MG63 (cell line): ENCODE results near the gene CDH2. TPM values are rescaled to one million over a fixed set of nuclear protein-coding genes. Genes with fewer than 3 reads are reported as not detected.
"Not testable (repeated sequence)": the region's sequence is repeated elsewhere in the genome, so short reads cannot be mapped to it uniquely, and the experiment has no call there.

ENCODE experiments used
- DNase-seq: peaks from one replicate; pipeline ENCODE4 v3.0.0-alpha.2; 2020
- H3K27me3 ChIP-seq: fragments of 250-450 bp; sonication (Bioruptor Pico); 2 replicates; pipeline ENCODE4 v1.5.1; 2020; ENCODE audit warnings: mild to moderate bottlenecking, moderate library complexity
- H3K36me3 ChIP-seq: fragments of 250-450 bp; sonication (Bioruptor Pico); 2 replicates; pipeline ENCODE4 v1.5.1; 2020; ENCODE audit warnings: mild to moderate bottlenecking, moderate library complexity
- H3K4me3 ChIP-seq: fragments of 250-450 bp; sonication (Bioruptor Pico); 2 replicates; pipeline ENCODE4 v1.5.1; 2020; ENCODE audit warnings: mild to moderate bottlenecking, moderate library complexity
- H3K9me3 ChIP-seq: fragments of 250-450 bp; sonication (Bioruptor Pico); 2 replicates; pipeline ENCODE4 v1.5.1; 2020; ENCODE audit warnings: mild to moderate bottlenecking, moderate library complexity
- total RNA-seq: library from RNA; depleted of rRNA; stranded (reverse); fragments of >200 nt; shearing (Covaris generic); gene quantifications from 2 replicates; pipeline ENCODE4 v1.2.3, GENCODE V29; 2014; ENCODE audit warnings: low replicate concordance

CDH2 gene
- total RNA-seq, 1 experiment from 2014 or later: 19.8 TPM

- Histone ChIP-seq H3K36me3 (no peaks in the 10 kb centered on the region), H3K4me3 (no peak overlapping the region), H3K27me3 (no peaks in the 10 kb centered on the region), H3K9me3 (no peaks in the 10 kb centered on the region)
- no peak for DNase-seq
Observed at GRCh38 chr18:27964811-27965210, 212.1 kb downstream of the CDH2 start.

DNA sequence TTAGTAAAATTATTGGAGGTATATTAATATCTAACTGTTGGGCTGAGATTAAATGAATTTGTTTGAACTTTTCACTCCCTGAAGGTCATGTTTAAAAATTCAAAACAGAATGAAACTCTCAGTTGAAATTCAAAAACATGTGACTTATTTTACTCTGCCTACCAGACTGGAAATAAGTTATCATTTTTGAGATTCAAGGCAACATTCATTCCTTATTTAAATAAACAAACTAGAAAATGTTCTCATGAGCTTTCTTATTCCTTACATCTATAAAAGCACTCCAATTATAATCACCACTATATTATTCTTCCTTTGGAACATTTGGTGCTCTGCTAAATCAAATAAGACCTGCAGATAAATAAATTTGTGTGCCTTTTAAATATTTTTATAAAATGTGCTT lies 217.8 kb downstream of the CDH2 start:
- DNase-seq: no peak
- no peaks in the 10 kb centered on the region for H3K9me3 ChIP-seq
- no peaks in the 10 kb centered on the region; the same call in none of the 2 replicates for H3K36me3 ChIP-seq
- no peaks in the 10 kb centered on the region for H3K27me3 ChIP-seq
- H3K4me3 ChIP-seq: no peak overlapping the region

DNA sequence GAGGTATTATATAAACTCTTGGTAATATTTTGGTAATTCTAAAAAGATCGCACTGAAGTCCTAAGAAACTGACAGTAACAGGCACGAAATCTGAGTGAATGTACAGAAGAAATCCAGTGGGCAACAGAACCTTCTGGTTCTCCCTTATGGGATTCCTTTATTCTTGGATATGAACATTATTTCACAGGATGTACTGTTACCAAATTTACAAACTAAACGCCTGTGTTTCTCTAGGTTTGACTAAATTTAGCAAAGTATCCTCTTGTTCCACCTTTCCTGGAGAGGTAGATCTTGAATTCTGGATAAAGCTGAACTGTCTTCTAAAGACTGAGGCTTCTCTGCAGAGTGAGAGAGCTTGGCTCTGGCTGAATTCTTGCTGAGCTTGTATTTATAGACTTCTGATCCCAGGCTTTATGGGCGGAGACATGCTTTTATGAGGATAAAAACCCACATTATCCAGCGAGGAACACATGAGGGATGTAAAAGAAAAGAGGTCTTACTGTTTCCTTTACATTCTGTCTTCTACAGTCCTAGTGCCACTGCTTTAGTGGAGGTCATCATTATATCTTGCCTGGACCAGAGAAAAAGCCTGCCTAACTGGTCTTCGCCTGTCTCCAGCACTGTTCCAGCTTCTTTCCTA lies 220.8 kb downstream of the CDH2 start:
- Histone ChIP-seq H3K27me3 (no peaks in the 10 kb centered on the region), H3K9me3 (no peaks in the 10 kb centered on the region), H3K36me3 (no peaks in the 10 kb centered on the region; the same call in none of the 2 replicates), H3K4me3 (no peak overlapping the region)
- no peak for DNase-seq

GRCh38 chr18:27954226-27954625 lies 222.7 kb downstream of the CDH2 start:
- Histone ChIP-seq H3K4me3 (no peak overlapping the region), H3K9me3 (no peaks in the 10 kb centered on the region), H3K36me3 (no peaks in the 10 kb centered on the region; the same call in none of the 2 replicates), H3K27me3 (no peaks in the 10 kb centered on the region)
- peak; percentile 1 for DNase-seq

GRCh38 chr18:27952741-27953140 lies 224.2 kb downstream of the CDH2 start:
- no peak for DNase-seq
- Histone ChIP-seq H3K36me3 (no peaks in the 10 kb centered on the region; the same call in none of the 2 replicates), H3K4me3 (no peak overlapping the region), H3K27me3 (no peaks in the 10 kb centered on the region), H3K9me3 (no peaks in the 10 kb centered on the region)

DNA sequence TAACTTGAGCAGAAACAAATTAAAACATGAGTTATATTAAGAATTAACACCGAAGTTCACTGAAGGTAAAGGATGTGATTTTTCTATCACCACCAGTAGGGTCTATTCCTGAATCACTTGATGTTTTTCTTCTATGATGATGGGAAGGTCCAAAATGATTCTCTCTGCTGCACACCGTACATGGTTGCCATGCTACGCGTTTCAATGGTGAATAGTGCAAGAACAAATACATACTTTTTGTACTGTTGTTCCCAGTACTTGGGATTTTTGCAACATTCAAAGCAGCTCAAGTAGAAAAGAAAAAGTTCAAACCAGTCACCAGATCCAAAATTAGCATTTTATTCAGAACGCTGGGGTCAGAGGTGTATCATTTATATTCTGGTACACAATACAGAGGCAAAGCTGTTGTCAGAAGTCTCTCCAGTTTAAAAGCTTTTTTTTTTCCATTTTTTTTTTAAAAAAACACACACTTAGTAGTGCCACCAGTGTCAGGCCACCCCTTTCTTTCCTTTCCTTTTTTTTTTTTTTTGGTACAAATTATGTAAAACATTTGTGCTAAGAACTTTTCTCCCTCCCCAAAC lies 226.2 kb downstream of the CDH2 start:
- no peaks in the 10 kb centered on the region for H3K27me3 ChIP-seq
- no peak overlapping the region for H3K4me3 ChIP-seq
- DNase-seq: no peak
- no peaks in the 10 kb centered on the region; the same call in none of the 2 replicates for H3K36me3 ChIP-seq
- H3K9me3 ChIP-seq: no peaks in the 10 kb centered on the region

DNA sequence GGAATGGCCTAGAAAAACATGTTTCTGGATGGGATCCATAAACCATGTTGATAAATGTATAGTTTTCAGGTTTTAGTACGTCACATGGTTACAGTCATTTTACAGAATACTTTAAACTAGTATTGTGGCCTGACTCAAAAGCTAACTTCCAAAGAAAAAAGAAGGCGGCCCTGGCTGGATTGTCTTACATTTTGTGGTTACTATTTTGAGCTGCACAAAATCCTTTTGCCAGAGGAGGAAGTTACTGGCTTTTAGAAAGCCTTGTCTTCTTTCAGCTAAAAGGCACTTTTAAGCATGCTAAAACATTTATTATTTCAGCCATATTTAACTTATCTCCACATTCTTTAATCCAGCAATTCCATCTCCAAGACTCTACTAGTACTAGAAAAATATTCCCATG lies 227.9 kb downstream of the CDH2 start:
- no peak for DNase-seq
- H3K27me3 ChIP-seq: no peaks in the 10 kb centered on the region
- H3K36me3 ChIP-seq: no peaks in the 10 kb centered on the region; the same call in none of the 2 replicates
- H3K9me3 ChIP-seq: no peaks in the 10 kb centered on the region
- H3K4me3 ChIP-seq: no peak overlapping the region

DNA sequence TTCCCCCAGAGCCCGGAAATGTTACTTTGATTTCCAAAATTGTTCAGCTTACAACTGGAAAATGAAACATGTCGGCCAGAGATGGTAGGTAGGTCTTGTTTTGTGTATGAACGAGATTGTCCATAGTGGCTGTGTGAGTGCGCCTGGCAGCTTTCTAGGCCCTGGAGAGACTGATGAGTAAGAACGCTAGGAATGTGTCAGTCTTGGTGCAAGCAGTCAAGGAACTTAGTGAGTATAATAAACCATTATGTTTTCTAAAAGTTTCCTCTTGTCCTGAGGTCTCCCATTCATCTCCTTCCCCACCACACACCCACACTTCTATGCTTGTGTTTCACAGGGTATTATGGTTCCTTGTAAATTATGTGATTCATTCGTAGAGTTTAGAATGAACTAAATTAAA lies 234.2 kb downstream of the CDH2 start:
- Histone ChIP-seq H3K27me3 (no peaks in the 10 kb centered on the region), H3K4me3 (no peak overlapping the region), H3K9me3 (no peaks in the 10 kb centered on the region), H3K36me3 (no peaks in the 10 kb centered on the region)
- no peak for DNase-seq

DNA sequence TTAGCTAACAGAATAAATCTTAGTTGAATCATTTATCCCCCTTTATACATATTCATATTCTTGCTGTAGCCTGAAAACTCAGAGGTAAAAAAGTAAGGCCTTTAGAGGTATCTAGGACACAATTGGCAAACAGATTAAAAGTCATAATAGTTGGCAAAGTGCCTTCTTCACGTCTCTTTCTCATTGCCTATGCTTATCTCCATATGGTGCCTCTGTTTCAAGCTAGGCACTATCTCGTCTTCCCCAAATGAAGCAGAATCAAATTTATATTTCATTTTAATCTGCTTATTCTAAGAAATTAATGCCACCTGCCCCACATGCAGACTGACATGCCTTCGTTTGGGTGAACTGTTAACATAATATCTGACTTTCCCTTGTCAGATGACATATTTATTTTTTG lies 245.4 kb downstream of the CDH2 start:
- no peaks in the 10 kb centered on the region for H3K27me3 ChIP-seq
- no peak for DNase-seq
- no peak overlapping the region for H3K4me3 ChIP-seq
- no peaks in the 10 kb centered on the region for H3K36me3 ChIP-seq
- no peaks in the 10 kb centered on the region for H3K9me3 ChIP-seq

DNA sequence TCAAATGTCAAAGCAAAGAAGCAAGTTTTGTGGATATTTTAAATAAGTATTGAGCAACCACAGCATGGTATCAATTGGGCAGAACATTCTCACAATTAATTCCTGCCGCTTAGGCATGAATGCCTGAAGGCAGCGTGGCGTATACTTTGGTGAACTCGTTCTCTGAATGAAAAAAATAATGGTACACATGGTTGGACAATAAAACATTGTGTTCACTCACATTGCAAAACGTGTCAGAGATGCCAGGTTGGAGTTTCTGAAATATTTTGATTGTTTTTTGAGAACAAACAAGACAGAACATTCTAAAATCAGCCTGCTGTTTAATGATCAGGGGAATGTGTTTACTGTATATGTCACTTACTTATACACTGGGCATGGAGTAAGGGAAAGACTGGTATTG lies 254.2 kb downstream of the CDH2 start:
- H3K9me3 ChIP-seq: no peaks in the 10 kb centered on the region
- DNase-seq: no peak
- no peak overlapping the region for H3K4me3 ChIP-seq
- H3K36me3 ChIP-seq: no peaks in the 10 kb centered on the region
- H3K27me3 ChIP-seq: no peaks in the 10 kb centered on the region

GRCh38 chr18:27921904-27922751 lies 254.8 kb downstream of the CDH2 start:
- Histone ChIP-seq H3K9me3 (no peaks in the 10 kb centered on the region), H3K36me3 (no peaks in the 10 kb centered on the region), H3K4me3 (no peak overlapping the region), H3K27me3 (no peaks in the 10 kb centered on the region)
- DNase-seq: no peak

GRCh38 chr18:27921392-27921791 lies 255.5 kb downstream of the CDH2 start:
- Histone ChIP-seq H3K27me3 (no peaks in the 10 kb centered on the region), H3K4me3 (no peak overlapping the region), H3K36me3 (no peaks in the 10 kb centered on the region), H3K9me3 (no peaks in the 10 kb centered on the region)
- DNase-seq: no peak

GRCh38 chr18:27920836-27921235 lies 256.1 kb downstream of the CDH2 start:
- H3K27me3 ChIP-seq: no peaks in the 10 kb centered on the region
- H3K9me3 ChIP-seq: no peaks in the 10 kb centered on the region
- H3K36me3 ChIP-seq: no peaks in the 10 kb centered on the region
- DNase-seq: no peak
- H3K4me3 ChIP-seq: no peak overlapping the region

- not testable (repeated sequence) for DNase-seq, H3K9me3 ChIP-seq, H3K36me3 ChIP-seq, H3K27me3 ChIP-seq, H3K4me3 ChIP-seq
Observed at GRCh38 chr18:27906189-27906588, 270.7 kb downstream of the CDH2 start.

DNA sequence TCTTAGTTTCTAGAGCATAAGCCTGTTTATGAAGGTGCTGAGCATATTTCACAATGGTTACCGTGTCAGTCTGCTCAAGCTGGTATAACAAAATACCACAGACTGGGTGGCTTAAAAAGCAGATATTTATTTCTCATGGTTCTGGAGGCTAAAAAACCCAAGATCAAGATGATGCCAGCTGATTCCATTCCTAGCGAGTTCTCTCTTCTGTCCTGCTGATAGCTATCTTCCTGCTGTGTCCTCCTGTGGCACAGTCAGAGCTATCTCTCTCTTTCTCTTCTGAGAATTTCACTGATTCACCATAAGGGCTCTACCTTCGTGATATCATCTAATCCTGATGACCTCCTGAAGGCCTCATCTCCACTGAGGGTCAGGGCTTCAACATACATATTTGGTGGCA lies 273.0 kb downstream of the CDH2 start:
- Histone ChIP-seq H3K27me3 (no peaks in the 10 kb centered on the region), H3K9me3 (no peaks in the 10 kb centered on the region), H3K36me3 (no peaks in the 10 kb centered on the region), H3K4me3 (no peak overlapping the region)
- DNase-seq: no peak

DNA sequence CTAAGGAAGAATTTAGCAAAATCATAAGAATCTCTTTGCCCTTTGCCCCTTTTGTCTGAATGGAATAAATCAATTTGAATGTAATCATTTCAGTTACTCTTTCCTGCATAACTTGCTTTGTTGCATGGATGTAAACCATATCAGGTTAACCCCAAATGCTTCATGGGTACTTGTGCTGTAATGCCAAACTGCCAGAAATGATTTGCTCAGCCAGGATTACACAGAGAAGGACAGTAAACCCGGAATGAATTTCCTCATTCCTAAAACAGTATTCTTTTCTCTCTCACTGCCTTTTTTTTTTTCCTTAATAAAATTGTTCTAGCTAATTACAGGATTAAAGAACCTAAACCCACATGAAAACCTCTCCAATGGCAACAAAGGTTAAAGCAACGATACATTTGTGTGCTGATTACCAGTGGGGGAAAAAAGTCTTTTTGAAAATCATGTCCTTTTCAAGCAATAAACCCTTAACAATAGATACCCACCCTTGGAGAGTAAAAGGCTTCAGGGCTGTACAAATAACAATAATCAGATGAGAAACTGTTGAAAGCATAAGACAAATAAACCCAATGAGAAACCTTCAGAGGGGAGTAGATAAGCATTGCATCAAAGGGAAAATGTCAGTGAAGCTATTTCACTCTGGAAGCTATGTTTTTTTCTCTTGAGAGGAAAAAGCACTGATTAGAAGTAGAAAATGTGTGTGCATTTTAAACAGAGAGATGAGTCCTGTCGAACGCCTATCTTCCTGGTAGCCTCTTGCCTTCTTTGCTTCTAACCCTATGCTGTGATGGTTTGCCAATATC lies 275.3 kb downstream of the CDH2 start:
- Histone ChIP-seq H3K4me3 (no peak overlapping the region), H3K27me3 (no peaks in the 10 kb centered on the region), H3K9me3 (no peaks in the 10 kb centered on the region), H3K36me3 (no peaks in the 10 kb centered on the region)
- DNase-seq: no peak
